ENCODE measurements around the gene GLOD5.

GLOD5 gene

GRCh38 chrX:48761674-48762471 is at the start of gene GLOD5:
TSS of gene GLOD5 (plus strand) at chrX:48761747. CDS start at chrX:48761791, 44 bp downstream.
- DNase-seq: no peak

- no peak for DNase-seq
Measured at GRCh38 chrX:48711929-48712505, 49.5 kb upstream of the GLOD5 start.

GRCh38 chrX:48713847-48714246 is 47.7 kb upstream of the GLOD5 start:
- no peak for DNase-seq

- DNase-seq: no peak
Measured at GRCh38 chrX:48714573-48714972, 47.0 kb upstream of the GLOD5 start.

- no peak for DNase-seq
Measured at GRCh38 chrX:48715072-48715471, 46.5 kb upstream of the GLOD5 start.

GRCh38 chrX:48715876-48716502 is 45.6 kb upstream of the GLOD5 start:
- DNase-seq: no peak

GRCh38 chrX:48719958-48720357 is 41.6 kb upstream of the GLOD5 start:
- DNase-seq: no peak

- DNase-seq: no peak
Measured at GRCh38 chrX:48720577-48721250, 40.8 kb upstream of the GLOD5 start.

GRCh38 chrX:48721916-48722315 is 39.6 kb upstream of the GLOD5 start:
- DNase-seq: no peak

GRCh38 chrX:48726596-48726995 is 35.0 kb upstream of the GLOD5 start:
- no peak for DNase-seq

GRCh38 chrX:48728653-48729052 is 32.9 kb upstream of the GLOD5 start:
- DNase-seq: no peak

GRCh38 chrX:48736303-48736702 is 25.2 kb upstream of the GLOD5 start:
- DNase-seq: no peak

- no peak for DNase-seq
Measured at GRCh38 chrX:48736878-48737212, 24.7 kb upstream of the GLOD5 start.

- DNase-seq: peak; percentile 77
Measured at GRCh38 chrX:48737213-48737938, 24.2 kb upstream of the GLOD5 start.

- DNase-seq: no peak
Measured at GRCh38 chrX:48737940-48738339, 23.6 kb upstream of the GLOD5 start.

GRCh38 chrX:48741834-48742233 is 19.7 kb upstream of the GLOD5 start:
- no peak for DNase-seq

- no peak for DNase-seq
Measured at GRCh38 chrX:48745222-48745621, 16.3 kb upstream of the GLOD5 start.

GRCh38 chrX:48747415-48748016 is 14.0 kb upstream of the GLOD5 start:
- DNase-seq: no peak

GRCh38 chrX:48749182-48749581 is 12.4 kb upstream of the GLOD5 start:
- no peak for DNase-seq

- no peak for DNase-seq
Measured at GRCh38 chrX:48751343-48751742, 10.2 kb upstream of the GLOD5 start.

GRCh38 chrX:48752498-48752897 is 9.0 kb upstream of the GLOD5 start:
- no peak for DNase-seq

- DNase-seq: no peak
Measured at GRCh38 chrX:48753708-48754228, 7.8 kb upstream of the GLOD5 start.
